GM23248 (cell line): Measurements from ENCODE around the gene ZBTB26. TPM values are rescaled to one million over a fixed set of nuclear protein-coding genes. Genes with fewer than 3 reads are reported as not detected.

Experiments used
- DNase-seq: peaks from one replicate; pipeline ENCODE4 v3.0.0-alpha.2; 2015
- H2AFZ ChIP-seq: fragments of 200-600 bp; sonication (generic); 2 replicates; pipeline ENCODE4 v1.6.1; 2016; ENCODE audit warnings: antibody characterized with exemption
- H3F3A ChIP-seq: fragments of 200-600 bp; sonication (generic); 2 replicates; pipeline ENCODE4 v1.6.1; 2016; ENCODE audit warnings: mild to moderate bottlenecking, antibody characterized with exemption, mixed run types; ENCODE audit not compliant: insufficient read depth
- H3K27ac ChIP-seq: fragments of 200-600 bp; sonication (generic); 2 replicates; pipeline ENCODE4 v1.5.1; 2016; ENCODE audit warnings: mild to moderate bottlenecking
- H3K27me3 ChIP-seq: fragments of 200-600 bp; sonication (generic); replicated peaks from 2 replicates; pipeline ENCODE4 v1.6.1; 2016; ENCODE audit warnings: mild to moderate bottlenecking; ENCODE audit not compliant: insufficient read depth
- H3K36me3 ChIP-seq: fragments of 200-600 bp; sonication (generic); 2 replicates; pipeline ENCODE4 v1.6.1; 2016; ENCODE audit warnings: low read depth, mild to moderate bottlenecking
- H3K4me1 ChIP-seq: fragments of 200-600 bp; sonication (generic); 2 replicates; pipeline ENCODE4 v1.6.1; 2016; ENCODE audit warnings: mild to moderate bottlenecking; ENCODE audit not compliant: insufficient read depth
- H3K4me2 ChIP-seq: fragments of 200-600 bp; sonication (generic); one replicate; pipeline ENCODE4 v1.6.1; 2016; ENCODE audit warnings: mild to moderate bottlenecking; ENCODE audit not compliant: unreplicated experiment
- H3K4me3 ChIP-seq: fragments of 200-600 bp; sonication (generic); 2 replicates; pipeline ENCODE4 v1.5.1; 2016; ENCODE audit warnings: mild to moderate bottlenecking
- H3K79me2 ChIP-seq: fragments of 200-600 bp; sonication (generic); 2 replicates; pipeline ENCODE4 v1.6.1; 2016; ENCODE audit warnings: mild to moderate bottlenecking; ENCODE audit not compliant: insufficient read depth
- H3K9ac ChIP-seq: fragments of 200-600 bp; sonication (generic); 2 replicates; pipeline ENCODE4 v1.6.1; 2016; ENCODE audit warnings: mild to moderate bottlenecking
- H3K9me2 ChIP-seq: fragments of 200-600 bp; sonication (generic); 2 replicates; pipeline ENCODE4 v1.6.1; 2016; ENCODE audit warnings: mixed run types, mild to moderate bottlenecking, moderate library complexity; ENCODE audit not compliant: insufficient read depth
- H3K9me3 ChIP-seq: fragments of 200-600 bp; sonication (generic); one replicate; pipeline ENCODE4 v1.6.1; 2017; ENCODE audit warnings: low read depth
- H4K20me1 ChIP-seq: fragments of 200-600 bp; sonication (generic); 2 replicates; pipeline ENCODE4 v1.6.0; 2016; ENCODE audit not compliant: insufficient read depth
- EZH2 ChIP-seq: fragments of 200-600 bp; sonication (generic); IDR thresholded peaks from 2 replicates; pipeline ENCODE4 v1.6.1; 2018; ENCODE audit warnings: antibody characterized with exemption, mild to moderate bottlenecking; ENCODE audit not compliant: insufficient read depth, poor library complexity, severe bottlenecking
- EZH2phosphoT487 ChIP-seq: fragments of 200-600 bp; sonication (generic); IDR thresholded peaks from 2 replicates; pipeline ENCODE4 v1.6.1; 2018; ENCODE audit warnings: antibody characterized with exemption, moderate library complexity, mild to moderate bottlenecking, low read depth; ENCODE audit not compliant: insufficient read depth
- WGBS, 2 experiments: methylation state at CpG; one replicate each; pipeline ENCODE4 v1.1.6; 2015 to 2017; ENCODE audit warnings: low lambda C conversion rate in 2 of 2, low coverage in 1 of 2; ENCODE audit errors: missing lambda C conversion rate in 2 of 2; 5-methylcytosine and 5-hydroxymethylcytosine counted together
- in situ Hi-C: fragments of 300-500 bp; cut with MboI; formaldehyde crosslinking; loops from 2 replicates; pipeline ENCODE4 v1.15.0; 2020
- polyA plus RNA-seq: library from polyadenylated mRNA; unstranded; fragments of >200 nt; fragmentation: Nextera tagmentation; extraction: Ambion mirVana; gene quantifications from 2 replicates; pipeline ENCODE4 v1.2.1, GENCODE V29; 2016
- total RNA-seq: library from RNA; depleted of rRNA; stranded (reverse); fragments of >200 nt; shearing (Covaris generic); gene quantifications from 2 replicates; pipeline ENCODE4 v1.2.3, GENCODE V29; 2014; rRNA removed

ZBTB26 gene
- 2.3 and 5.2 TPM in 2 replicates for total RNA-seq
- 1.8 and 2.0 TPM in 2 replicates for polyA plus RNA-seq

GRCh38 chr9:122931226-122932121 is at the start of gene ZBTB26:
ZBTB26 (minus strand) TSS chr9:122931512; CDS start chr9:122919934, 11,578 bp downstream.
- TF ChIP-seq EZH2phosphoT487 (no peak), EZH2 (no peak)
- no peaks in the 10 kb centered on the region for H3K27me3 ChIP-seq
- H3K27ac ChIP-seq = peak within 1 kb of the TSS; percentile 62
- peak; percentile 97 for DNase-seq
- H3K4me3 ChIP-seq = peak within 1 kb of the TSS; percentile 93
- H3K4me1 ChIP-seq = peaks cover 17% of the 10 kb centered on the region
- H3K9ac ChIP-seq = peak within 1 kb of the TSS; percentile 84
- H3F3A ChIP-seq = peaks cover 15% of the 10 kb centered on the region
- peaks cover 98% of the 10 kb centered on the region for H3K79me2 ChIP-seq
- peak within 1 kb of the TSS; percentile 80 for H3K4me2 ChIP-seq
- peak within 1 kb of the TSS; percentile 94 for H2AFZ ChIP-seq
- 1% methylated on average over 44 to 51 of the region's 51 CpGs for WGBS, 2 experiments
- H3K9me3 ChIP-seq = no peaks in the 10 kb centered on the region
- in situ Hi-C loops = no loop called here
- H3K9me2 ChIP-seq = no peaks in the 10 kb centered on the region
- no peaks in the 10 kb centered on the region for H3K36me3 ChIP-seq
- no peaks in the 10 kb centered on the region for H4K20me1 ChIP-seq

GRCh38 chr9:122978601-122979000 is 47.3 kb upstream of the ZBTB26 start:
- Histone ChIP-seq H2AFZ (no peak overlapping the region), H3K4me3 (no peak overlapping the region), H3K27ac (no peak overlapping the region), H3K4me2 (no peak overlapping the region), H3F3A (peaks cover 22% of the 10 kb centered on the region), H3K9me3 (no peaks in the 10 kb centered on the region), H3K27me3 (no peaks in the 10 kb centered on the region), H3K9me2 (no peaks in the 10 kb centered on the region), H3K4me1 (no peaks in the 10 kb centered on the region), H4K20me1 (no peaks in the 10 kb centered on the region), H3K79me2 (peaks cover 27% of the 10 kb centered on the region), H3K36me3 (no peaks in the 10 kb centered on the region), H3K9ac (no peak overlapping the region)
- DNase-seq = peak; percentile 51
- whole genome bisulfite sequencing, 2 experiments = 17 to 18% methylated on average over 2 of the region's 2 CpGs
- TF ChIP-seq EZH2 (no peak), EZH2phosphoT487 (no peak)
- in situ Hi-C loops = no loop called here

GRCh38 chr9:122975196-122975595 is 43.9 kb upstream of the ZBTB26 start:
- Histone ChIP-seq H4K20me1 (no peaks in the 10 kb centered on the region), H2AFZ (no peak overlapping the region), H3K9ac (no peak overlapping the region), H3K27me3 (no peaks in the 10 kb centered on the region), H3F3A (peaks cover 22% of the 10 kb centered on the region), H3K4me2 (no peak overlapping the region), H3K27ac (no peak overlapping the region), H3K4me1 (no peaks in the 10 kb centered on the region), H3K9me2 (no peaks in the 10 kb centered on the region), H3K79me2 (peaks cover 10% of the 10 kb centered on the region), H3K4me3 (no peak overlapping the region), H3K36me3 (0 out of 2 replicates have a peak, but pooled peaks cover 10% of the 10 kb centered on the region), H3K9me3 (no peaks in the 10 kb centered on the region)
- TF ChIP-seq EZH2 = no peak
- TF ChIP-seq EZH2phosphoT487 = no peak
- in situ Hi-C loops = no loop called here
- WGBS, 2 experiments = 93 to 95% methylated on average over 2 of the region's 2 CpGs
- DNase-seq = no peak

GRCh38 chr9:122961139-122961538 is 29.8 kb upstream of the ZBTB26 start:
- Histone ChIP-seq H4K20me1 (no peaks in the 10 kb centered on the region), H3K4me3 (no peak overlapping the region), H3K4me2 (no peak overlapping the region), H3K27me3 (no peaks in the 10 kb centered on the region), H3K4me1 (0 out of 2 replicates have a peak, but pooled peaks cover 4% of the 10 kb centered on the region), H2AFZ (no peak overlapping the region), H3K79me2 (peaks cover 15% of the 10 kb centered on the region), H3K9me2 (no peaks in the 10 kb centered on the region), H3K9me3 (no peaks in the 10 kb centered on the region), H3F3A (no peaks in the 10 kb centered on the region), H3K36me3 (peaks cover 6% of the 10 kb centered on the region; the same call in 1 of the 2 replicates), H3K27ac (no peak overlapping the region), H3K9ac (no peak overlapping the region)
- in situ Hi-C loops = no loop called here
- WGBS, 2 experiments = 94 to 96% methylated on average over 1 of the region's 1 CpG
- no peak for DNase-seq
- no peak for TF ChIP-seq EZH2phosphoT487
- TF ChIP-seq EZH2 = no peak
